ENCODE results near the gene SCYGR6.
"Not testable (repeated sequence)": the region's sequence is repeated elsewhere in the genome, so short reads cannot be mapped to it uniquely, and the experiment has no call there.

SCYGR6 gene

DNA sequence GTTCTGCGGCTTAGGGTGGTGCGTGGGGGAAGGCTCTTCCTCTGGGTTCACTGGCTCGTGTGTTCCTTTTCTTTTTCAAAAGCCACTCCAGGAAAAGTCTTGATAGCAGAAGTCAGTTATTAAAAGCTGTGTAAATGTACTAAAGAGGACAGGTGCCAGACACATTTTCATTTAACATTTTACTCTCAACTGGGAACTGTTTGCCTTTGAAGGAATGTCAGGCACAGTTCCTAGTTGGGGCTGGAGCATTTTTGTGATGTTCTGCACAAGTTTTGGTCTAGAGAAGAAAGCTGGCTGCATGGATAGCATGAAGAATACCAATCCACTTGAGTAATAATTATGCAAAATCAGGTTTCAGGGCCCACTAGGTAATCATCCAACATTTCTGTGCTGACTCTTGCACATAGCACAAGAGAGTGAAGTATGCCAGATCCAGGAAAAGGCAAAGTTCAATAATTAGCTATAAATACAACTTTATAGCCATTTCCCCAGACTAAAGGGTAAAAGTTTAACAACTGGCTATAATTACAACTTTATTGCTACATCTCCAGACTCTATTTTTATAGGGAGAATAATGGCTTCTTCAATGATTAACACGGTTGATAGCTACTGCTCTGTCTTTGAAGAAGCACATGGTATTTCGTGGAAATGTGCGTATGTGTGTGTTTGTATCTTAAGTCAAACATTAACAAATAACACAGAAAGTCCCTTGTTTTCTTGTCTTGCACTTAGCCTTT, 37.4 kb upstream of the SCYGR6 start:
- TF ChIP-seq, protein P1, sequence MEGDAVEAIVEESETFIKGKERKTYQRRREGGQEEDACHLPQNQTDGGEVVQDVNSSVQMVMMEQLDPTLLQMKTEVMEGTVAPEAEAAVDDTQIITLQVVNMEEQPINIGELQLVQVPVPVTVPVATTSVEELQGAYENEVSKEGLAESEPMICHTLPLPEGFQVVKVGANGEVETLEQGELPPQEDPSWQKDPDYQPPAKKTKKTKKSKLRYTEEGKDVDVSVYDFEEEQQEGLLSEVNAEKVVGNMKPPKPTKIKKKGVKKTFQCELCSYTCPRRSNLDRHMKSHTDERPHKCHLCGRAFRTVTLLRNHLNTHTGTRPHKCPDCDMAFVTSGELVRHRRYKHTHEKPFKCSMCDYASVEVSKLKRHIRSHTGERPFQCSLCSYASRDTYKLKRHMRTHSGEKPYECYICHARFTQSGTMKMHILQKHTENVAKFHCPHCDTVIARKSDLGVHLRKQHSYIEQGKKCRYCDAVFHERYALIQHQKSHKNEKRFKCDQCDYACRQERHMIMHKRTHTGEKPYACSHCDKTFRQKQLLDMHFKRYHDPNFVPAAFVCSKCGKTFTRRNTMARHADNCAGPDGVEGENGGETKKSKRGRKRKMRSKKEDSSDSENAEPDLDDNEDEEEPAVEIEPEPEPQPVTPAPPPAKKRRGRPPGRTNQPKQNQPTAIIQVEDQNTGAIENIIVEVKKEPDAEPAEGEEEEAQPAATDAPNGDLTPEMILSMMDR (conservative IDR thresholded peaks at IDR 0.05) = no peak
- no peak for TF ChIP-seq ZFX (IDR thresholded peaks at IDR 0.05)
- H3K27ac ChIP-seq = no peak overlapping the region

GRCh38 chr2:227759411-227760118, 35.0 kb upstream of the SCYGR6 start:
- H3K27ac ChIP-seq = no peak overlapping the region
- TF ChIP-seq, protein P1 (conservative IDR thresholded peaks at IDR 0.05) = no peak
- no peak for TF ChIP-seq ZFX (IDR thresholded peaks at IDR 0.05)

DNA sequence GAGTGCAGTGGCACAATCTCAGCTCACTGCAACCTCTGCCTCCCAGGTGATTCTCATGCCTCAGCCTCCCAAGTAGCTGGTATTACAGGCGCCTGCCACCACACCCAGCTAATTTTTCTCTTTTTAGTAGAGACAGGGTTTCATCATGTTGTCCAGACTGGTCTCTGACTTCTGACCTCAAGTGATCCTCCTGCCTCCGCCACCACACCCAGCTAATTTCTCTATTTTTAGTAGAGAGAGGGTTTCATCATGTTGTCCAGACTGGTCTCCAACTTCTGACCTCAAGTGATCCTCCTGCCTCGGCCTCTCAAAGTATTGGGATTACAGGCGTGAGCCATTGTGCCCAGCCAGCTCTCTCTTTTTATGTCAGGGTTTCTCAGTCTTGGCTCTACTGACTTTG, 31.7 kb upstream of the SCYGR6 start:
- not testable (repeated sequence) for H3K27ac ChIP-seq

DNA sequence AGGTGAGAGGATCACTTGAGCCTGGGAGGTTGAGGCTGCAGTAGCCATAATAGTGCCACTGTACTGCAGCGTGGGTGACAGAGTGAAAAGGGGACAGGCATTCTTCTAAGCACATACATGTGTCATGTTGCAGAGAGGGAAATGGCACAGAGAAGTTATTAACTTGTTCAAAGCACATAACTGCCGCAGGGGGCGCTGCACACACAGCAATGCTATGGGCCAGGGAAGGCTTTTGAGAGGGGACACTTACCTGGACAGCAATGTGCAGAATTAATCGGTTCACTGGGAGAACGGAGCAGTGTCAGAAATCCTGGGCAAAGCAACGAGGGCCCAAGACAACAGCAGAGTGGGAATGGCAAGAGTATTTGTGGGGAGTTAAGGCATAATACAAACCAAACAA, 23.5 kb upstream of the SCYGR6 start:
- no peak overlapping the region for H3K27ac ChIP-seq
- TF ChIP-seq, protein P1 (conservative IDR thresholded peaks at IDR 0.05) = peak; percentile 54
- no peak for TF ChIP-seq ZFX (IDR thresholded peaks at IDR 0.05)

GRCh38 chr2:227745594-227745993, 21.0 kb upstream of the SCYGR6 start, which contains the start of gene SCYGR8:
Gene SCYGR8, plus strand, starts transcription at chr2:227745894. Its CDS starts 0 bp downstream, at chr2:227745894.
- no peak for TF ChIP-seq ZFX (IDR thresholded peaks at IDR 0.05)
- TF ChIP-seq, protein P1 (conservative IDR thresholded peaks at IDR 0.05) = no peak
- H3K27ac ChIP-seq = no peak within 1 kb of the TSS

DNA sequence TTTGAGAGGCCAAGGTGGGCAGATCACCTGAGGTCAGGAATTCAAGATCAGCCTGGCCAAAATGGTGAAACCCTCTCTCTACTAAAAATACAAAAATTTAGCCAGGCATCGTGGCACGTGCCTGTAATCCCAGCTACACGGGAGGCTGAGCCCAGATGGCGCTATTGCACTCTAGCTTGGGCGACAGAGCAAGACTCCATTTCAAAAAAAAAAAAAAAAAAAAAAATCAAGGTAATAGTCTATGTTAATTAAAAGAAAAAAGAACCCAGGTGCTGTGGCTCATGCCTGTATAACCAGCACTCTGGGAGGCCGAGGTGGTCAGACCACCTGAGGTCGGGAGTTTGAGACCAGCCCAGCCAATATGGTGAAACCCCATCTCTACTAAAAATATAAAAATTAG, 16.1 kb upstream of the SCYGR6 start:
- H3K27ac ChIP-seq = not testable (repeated sequence)
- TF ChIP-seq, protein P1 (conservative IDR thresholded peaks at IDR 0.05) = peak; percentile 34

GRCh38 chr2:227739351-227739750, 14.8 kb upstream of the SCYGR6 start:
- TF ChIP-seq ZFX (IDR thresholded peaks at IDR 0.05) = no peak
- TF ChIP-seq, protein P1 (conservative IDR thresholded peaks at IDR 0.05) = no peak
- H3K27ac ChIP-seq = no peak overlapping the region
